Hepatocyte (in vitro differentiated cells): ENCODE results near the gene ZFP62. TPM values are rescaled to one million over a fixed set of nuclear protein-coding genes. Genes with fewer than 3 reads are reported as not detected.

Source experiments
- DNase-seq: peaks from one replicate; pipeline ENCODE4 v3.0.0-alpha.2; 2016; ENCODE audit warnings: low spot score
- H2AFZ ChIP-seq: fragments of 200-600 bp; sonication (generic); 2 replicates; pipeline ENCODE4 v1.6.0; 2016; ENCODE audit warnings: antibody characterized with exemption, mild to moderate bottlenecking
- H3K27ac ChIP-seq: fragments of 200-600 bp; sonication (generic); 2 replicates; pipeline ENCODE4 v1.5.1; 2016; ENCODE audit warnings: mild to moderate bottlenecking
- H3K27me3 ChIP-seq: fragments of 200-600 bp; sonication (generic); 2 replicates; pipeline ENCODE4 v1.6.1; 2016
- H3K36me3 ChIP-seq: fragments of 200-600 bp; sonication (generic); replicated peaks from 2 replicates; pipeline ENCODE4 v1.5.1; 2016; ENCODE audit warnings: low read depth; ENCODE audit not compliant: insufficient read depth
- H3K4me1 ChIP-seq: fragments of 200-600 bp; sonication (generic); 2 replicates; pipeline ENCODE4 v1.5.1; 2016; ENCODE audit warnings: mild to moderate bottlenecking, moderate library complexity; ENCODE audit not compliant: insufficient read depth
- H3K4me2 ChIP-seq: fragments of 200-600 bp; sonication (generic); 2 replicates; pipeline ENCODE4 v1.6.0; 2016
- H3K4me3 ChIP-seq: fragments of 200-600 bp; sonication (generic); 2 replicates; pipeline ENCODE4 v1.5.1; 2016; ENCODE audit warnings: mild to moderate bottlenecking
- H3K79me2 ChIP-seq: fragments of 200-600 bp; sonication (generic); 2 replicates; pipeline ENCODE4 v1.6.0; 2017; ENCODE audit warnings: mild to moderate bottlenecking
- H3K9me2 ChIP-seq: fragments of 200-600 bp; sonication (generic); replicated peaks from 2 replicates; pipeline ENCODE4 v1.6.0; 2017; ENCODE audit warnings: mild to moderate bottlenecking; ENCODE audit not compliant: insufficient read depth
- H3K9me3 ChIP-seq: fragments of 200-600 bp; sonication (generic); 2 replicates; pipeline ENCODE4 v1.5.1; 2016; ENCODE audit warnings: low read depth, mild to moderate bottlenecking
- H4K20me1 ChIP-seq: fragments of 200-600 bp; sonication (generic); 2 replicates; pipeline ENCODE4 v1.6.0; 2016; ENCODE audit warnings: mild to moderate bottlenecking; ENCODE audit not compliant: insufficient read depth, poor library complexity, severe bottlenecking
- EZH2 ChIP-seq: fragments of 200-600 bp; sonication (generic); IDR thresholded peaks from 2 replicates; pipeline ENCODE4 v1.6.1; 2016; ENCODE audit warnings: antibody characterized with exemption, mild to moderate bottlenecking, borderline replicate concordance
- EZH2phosphoT487 ChIP-seq: fragments of 200-600 bp; sonication (generic); IDR thresholded peaks from one replicate; pipeline ENCODE4 v1.6.1; 2018; ENCODE audit warnings: antibody characterized with exemption, mild to moderate bottlenecking, low read depth, moderate library complexity; ENCODE audit not compliant: unreplicated experiment, severe bottlenecking
- WGBS: methylation state at CpG from one replicate; pipeline ENCODE4 v1.1.6; 2016; ENCODE audit warnings: low lambda C conversion rate; ENCODE audit errors: missing lambda C conversion rate; 5-methylcytosine and 5-hydroxymethylcytosine counted together
- polyA plus RNA-seq: library from polyadenylated mRNA; unstranded; fragments of >200 nt; fragmentation: Nextera tagmentation; extraction: Ambion mirVana; gene quantifications from 2 replicates; pipeline ENCODE4 v1.2.1, GENCODE V29; 2016
- total RNA-seq: library from RNA; depleted of rRNA; stranded (reverse); fragments of >200 nt; gene quantifications from 2 replicates; pipeline ENCODE4 v1.2.3, GENCODE V29; 2014
- TF ChIP-seq, protein P1 (sequence below): fragments of 200-600 bp; sonication (generic); IDR thresholded peaks from 2 replicates; pipeline ENCODE4 v1.5.1; 2016; ENCODE audit warnings: antibody characterized with exemption, mild to moderate bottlenecking; ENCODE audit not compliant: poor library complexity

The ZFP62 gene
- total and polyA plus RNA-seq, 2 experiments from 2014 or later = 13.5 to 31.7 TPM

DNA sequence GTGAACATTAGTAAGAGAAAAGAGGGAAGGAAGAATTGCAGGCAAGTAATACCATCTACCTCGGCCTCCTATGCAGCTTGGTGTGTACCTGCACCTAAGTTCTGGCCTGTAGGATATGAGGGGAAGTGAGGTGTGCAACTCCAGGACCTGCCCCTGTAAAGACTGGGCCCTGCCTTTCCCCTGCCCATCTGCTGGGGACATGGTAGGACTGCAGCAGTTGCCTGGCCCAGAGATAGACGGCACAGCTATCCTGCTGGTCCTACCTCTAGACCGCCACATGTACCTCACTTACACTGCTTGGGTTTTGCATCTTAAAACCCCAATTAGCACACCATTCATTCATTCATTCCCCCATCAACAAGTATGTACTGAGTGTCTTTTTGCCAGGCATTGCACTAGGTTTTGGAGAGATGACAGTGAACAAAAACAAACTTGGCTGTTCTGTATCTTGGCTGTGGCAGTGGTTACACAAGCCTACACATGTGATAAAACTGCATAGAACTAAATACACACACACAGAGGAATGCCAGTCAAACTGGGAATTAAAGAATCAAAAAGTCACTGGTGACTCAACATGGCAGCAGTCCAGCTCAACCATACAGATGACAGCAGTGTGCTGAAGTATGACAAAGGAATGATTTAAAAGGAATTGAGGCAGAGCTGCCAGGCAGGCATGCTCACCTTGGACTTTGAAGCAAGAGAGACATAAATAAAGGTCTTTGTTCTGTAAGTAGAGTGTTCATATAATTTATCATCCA is 35.1 kb downstream of the ZFP62 start:
- no peak overlapping the region for H3K4me2 ChIP-seq
- H3K27me3 ChIP-seq = no peaks in the 10 kb centered on the region
- peak overlapping the region; percentile 2 for H3K27ac ChIP-seq
- no peaks in the 10 kb centered on the region for H3K9me2 ChIP-seq
- no peaks in the 10 kb centered on the region for H4K20me1 ChIP-seq
- TF ChIP-seq EZH2phosphoT487 (no peak), EZH2 (no peak)
- TF ChIP-seq, protein P1, sequence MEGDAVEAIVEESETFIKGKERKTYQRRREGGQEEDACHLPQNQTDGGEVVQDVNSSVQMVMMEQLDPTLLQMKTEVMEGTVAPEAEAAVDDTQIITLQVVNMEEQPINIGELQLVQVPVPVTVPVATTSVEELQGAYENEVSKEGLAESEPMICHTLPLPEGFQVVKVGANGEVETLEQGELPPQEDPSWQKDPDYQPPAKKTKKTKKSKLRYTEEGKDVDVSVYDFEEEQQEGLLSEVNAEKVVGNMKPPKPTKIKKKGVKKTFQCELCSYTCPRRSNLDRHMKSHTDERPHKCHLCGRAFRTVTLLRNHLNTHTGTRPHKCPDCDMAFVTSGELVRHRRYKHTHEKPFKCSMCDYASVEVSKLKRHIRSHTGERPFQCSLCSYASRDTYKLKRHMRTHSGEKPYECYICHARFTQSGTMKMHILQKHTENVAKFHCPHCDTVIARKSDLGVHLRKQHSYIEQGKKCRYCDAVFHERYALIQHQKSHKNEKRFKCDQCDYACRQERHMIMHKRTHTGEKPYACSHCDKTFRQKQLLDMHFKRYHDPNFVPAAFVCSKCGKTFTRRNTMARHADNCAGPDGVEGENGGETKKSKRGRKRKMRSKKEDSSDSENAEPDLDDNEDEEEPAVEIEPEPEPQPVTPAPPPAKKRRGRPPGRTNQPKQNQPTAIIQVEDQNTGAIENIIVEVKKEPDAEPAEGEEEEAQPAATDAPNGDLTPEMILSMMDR = no peak
- peak; percentile 51 for DNase-seq
- H3K9me3 ChIP-seq = peaks cover 14% of the 10 kb centered on the region
- H3K4me1 ChIP-seq = peaks cover 12% of the 10 kb centered on the region
- WGBS = 91% methylated on average over 3 of the region's 3 CpGs
- peaks cover 12% of the 10 kb centered on the region for H3K79me2 ChIP-seq
- no peak overlapping the region for H3K4me3 ChIP-seq
- H3K36me3 ChIP-seq = no peaks in the 10 kb centered on the region
- H2AFZ ChIP-seq = no peak overlapping the region

DNA sequence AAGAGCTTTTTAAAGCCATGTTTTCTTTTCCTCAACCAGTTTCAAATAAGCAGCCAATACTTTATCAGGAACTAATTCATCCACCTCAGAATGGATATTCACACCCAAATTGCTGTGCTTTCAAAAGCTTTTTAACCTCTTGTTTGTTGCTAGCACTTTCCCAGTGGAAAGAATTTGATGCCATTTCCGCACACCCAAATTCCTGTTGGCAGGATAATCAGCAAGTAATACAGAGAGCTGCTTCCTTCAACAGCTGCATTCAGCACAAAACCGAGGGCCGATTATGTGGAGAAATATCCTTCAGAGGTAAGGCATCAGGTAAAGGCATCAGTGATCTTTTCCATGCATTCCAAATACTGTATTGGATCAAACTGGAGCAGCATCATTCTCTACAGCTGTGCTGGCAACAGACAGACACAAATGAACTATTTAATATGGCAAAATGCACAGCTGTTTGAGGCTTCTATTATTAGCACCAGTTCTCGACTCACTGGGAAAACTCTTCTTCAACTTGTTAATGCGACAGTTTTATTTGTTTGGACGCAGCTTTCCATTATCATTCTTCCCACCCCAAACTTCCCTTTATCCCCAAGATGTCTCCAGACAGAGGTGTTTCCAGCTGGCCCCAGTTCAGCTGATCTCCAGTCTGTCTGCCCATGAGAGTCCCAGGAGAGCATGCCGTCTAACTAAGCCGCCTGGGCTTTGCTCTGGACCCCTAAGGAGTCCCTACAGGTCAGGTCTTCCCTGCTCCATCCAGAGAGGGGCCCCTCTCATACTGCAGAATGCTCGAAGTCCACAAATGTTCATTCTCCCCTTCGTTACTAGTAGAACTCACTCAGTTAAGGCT is 36.2 kb downstream of the ZFP62 start:
- Histone ChIP-seq H4K20me1 (no peaks in the 10 kb centered on the region), H3K27ac (no peak overlapping the region), H3K27me3 (no peaks in the 10 kb centered on the region), H2AFZ (no peak overlapping the region), H3K9me3 (peaks cover 8% of the 10 kb centered on the region), H3K79me2 (peaks cover 2% of the 10 kb centered on the region), H3K4me3 (no peak overlapping the region), H3K4me2 (no peak overlapping the region), H3K4me1 (peaks cover 2% of the 10 kb centered on the region), H3K36me3 (no peaks in the 10 kb centered on the region), H3K9me2 (no peaks in the 10 kb centered on the region)
- DNase-seq = no peak
- 69% methylated on average over 10 of the region's 10 CpGs for WGBS
- no peak for TF ChIP-seq EZH2phosphoT487
- TF ChIP-seq EZH2 = no peak
- TF ChIP-seq, protein P1 = no peak

DNA sequence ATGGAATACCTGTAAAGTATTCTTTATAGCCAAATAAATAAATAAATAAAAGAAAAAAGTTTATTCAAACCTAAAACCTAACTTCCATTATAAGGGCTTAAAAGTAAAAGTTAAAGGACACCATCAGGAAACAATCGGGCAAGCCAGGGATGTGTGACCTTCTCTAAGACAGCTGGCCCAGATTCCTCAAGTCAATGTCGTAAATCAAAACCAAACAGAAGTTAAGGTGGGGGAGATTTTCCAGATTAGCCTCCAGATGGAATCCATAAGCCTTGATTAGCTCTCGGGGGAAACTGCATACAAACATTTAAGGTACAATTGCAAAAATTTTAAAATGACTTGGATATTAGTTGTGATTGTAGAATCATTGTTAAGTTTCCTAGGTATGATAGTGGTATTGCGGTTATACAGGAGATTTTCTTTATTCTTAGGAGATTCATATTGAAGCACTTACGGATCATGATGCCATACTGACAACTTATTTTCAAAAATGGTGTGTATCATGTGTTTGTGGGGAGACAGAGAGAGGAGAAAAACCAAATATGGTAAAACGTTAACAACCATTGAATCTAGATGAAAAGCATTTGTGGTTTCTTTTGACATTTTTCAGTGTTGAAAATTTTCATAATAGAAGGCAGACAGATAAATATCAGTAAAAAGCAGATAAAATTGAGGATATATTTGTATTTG is 37.0 kb downstream of the ZFP62 start:
- H4K20me1 ChIP-seq = no peaks in the 10 kb centered on the region
- H3K4me1 ChIP-seq = no peaks in the 10 kb centered on the region
- H3K36me3 ChIP-seq = no peaks in the 10 kb centered on the region
- no peaks in the 10 kb centered on the region for H3K27me3 ChIP-seq
- no peaks in the 10 kb centered on the region for H3K9me2 ChIP-seq
- no peak overlapping the region for H2AFZ ChIP-seq
- peaks cover under 1% of the 10 kb centered on the region for H3K9me3 ChIP-seq
- DNase-seq = no peak
- H3K4me3 ChIP-seq = no peak overlapping the region
- no peak overlapping the region for H3K27ac ChIP-seq
- WGBS = 46% methylated on average over 6 of the region's 6 CpGs
- H3K4me2 ChIP-seq = no peak overlapping the region
- no peak for TF ChIP-seq EZH2
- TF ChIP-seq EZH2phosphoT487 = no peak
- TF ChIP-seq, protein P1 = no peak
- H3K79me2 ChIP-seq = no peaks in the 10 kb centered on the region
